ENCODE data around the gene DLST.

Gene DLST

DNA sequence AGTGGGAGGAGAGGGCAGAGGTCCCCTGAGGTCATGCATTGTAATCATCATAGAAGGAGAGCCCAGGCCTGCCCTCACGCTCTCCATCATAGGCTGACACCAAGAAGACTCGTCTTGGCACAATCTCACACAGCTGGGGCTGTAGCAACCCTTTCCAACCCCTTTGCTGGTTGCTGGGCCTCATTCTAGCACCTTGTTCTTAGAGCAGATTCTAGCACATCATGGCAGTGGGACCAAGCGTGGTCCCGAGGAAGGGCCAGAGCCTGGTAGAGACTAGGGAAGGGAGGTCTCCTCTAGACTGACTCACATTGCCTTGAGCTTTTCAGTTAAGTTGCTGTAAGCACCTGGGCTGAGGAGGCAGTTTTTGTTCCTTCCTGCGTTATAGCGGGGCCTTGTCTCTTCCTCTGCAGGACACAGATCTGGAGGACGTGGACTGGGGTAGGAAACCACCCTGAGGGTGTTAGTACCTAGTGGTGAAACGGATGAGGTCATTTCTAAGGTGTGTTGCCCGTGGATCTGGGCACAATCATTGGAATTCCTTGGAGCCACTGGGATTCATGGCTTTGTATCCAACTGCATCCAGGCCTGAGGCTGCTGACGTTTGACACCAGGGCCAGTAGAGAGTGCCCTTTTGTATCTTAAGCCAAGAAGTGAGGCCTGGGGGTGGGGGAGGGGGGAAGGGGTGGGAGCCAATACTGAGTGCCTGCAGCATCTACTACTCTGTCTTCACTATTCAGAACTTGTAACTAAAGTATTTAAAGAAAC is 21.4 kb downstream of the DLST start:
- DNase-seq (ENCODE audit: low read depth in 2 of 2) = no peak
- no peak for TF ChIP-seq CTCF (IDR thresholded peaks at IDR 0.05; ENCODE audit: low read depth, low read length)
- H3K4me3 ChIP-seq (replicated peaks in 1 of 2; ENCODE audit: low read depth in 2 of 2, low read length in 2 of 2) = no peak overlapping the region

- H3K4me3 ChIP-seq (replicated peaks in 1 of 2; ENCODE audit: low read depth in 2 of 2, low read length in 2 of 2) = no peak overlapping the region
- no peak for DNase-seq (ENCODE audit: low read depth in 2 of 2)
- TF ChIP-seq CTCF (IDR thresholded peaks at IDR 0.05; ENCODE audit: low read depth, low read length) = no peak
Measured at GRCh38 chr14:74904635-74905503, 23.2 kb downstream of the DLST start.

DNA sequence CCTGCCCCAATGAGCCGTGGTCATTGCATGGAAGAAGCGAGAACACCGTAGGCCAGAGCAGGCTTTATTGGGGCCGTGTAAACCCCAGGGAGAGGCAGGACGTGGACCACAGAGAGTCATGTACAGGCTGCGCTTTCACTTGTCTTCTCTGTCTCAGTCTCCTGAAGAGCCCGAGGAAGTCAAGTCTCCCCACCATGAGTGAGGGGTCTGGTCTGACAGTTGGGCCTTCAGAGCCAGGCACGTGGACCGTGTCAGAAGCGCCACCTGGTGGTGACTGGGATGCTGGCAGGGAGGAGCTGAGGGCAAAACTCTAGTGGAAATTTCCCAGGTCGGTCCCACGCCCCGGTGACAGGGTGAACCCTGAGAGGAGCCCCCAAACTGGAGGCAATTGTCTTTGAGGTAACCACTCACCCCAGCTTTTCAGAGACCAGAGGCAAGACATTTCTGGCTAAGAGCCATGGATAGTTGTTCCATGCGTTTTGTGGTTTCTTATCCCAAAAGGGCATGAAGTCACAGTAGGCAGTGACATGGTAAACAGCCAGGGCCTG is 24.0 kb downstream of the DLST start:
- TF ChIP-seq CTCF (IDR thresholded peaks at IDR 0.05; ENCODE audit: low read depth, low read length) = peak; percentile 96
- no peak overlapping the region for H3K4me3 ChIP-seq (replicated peaks in 1 of 2; ENCODE audit: low read depth in 2 of 2, low read length in 2 of 2)
- DNase-seq (ENCODE audit: low read depth in 2 of 2) = peak; percentile 56 to 61

DNA sequence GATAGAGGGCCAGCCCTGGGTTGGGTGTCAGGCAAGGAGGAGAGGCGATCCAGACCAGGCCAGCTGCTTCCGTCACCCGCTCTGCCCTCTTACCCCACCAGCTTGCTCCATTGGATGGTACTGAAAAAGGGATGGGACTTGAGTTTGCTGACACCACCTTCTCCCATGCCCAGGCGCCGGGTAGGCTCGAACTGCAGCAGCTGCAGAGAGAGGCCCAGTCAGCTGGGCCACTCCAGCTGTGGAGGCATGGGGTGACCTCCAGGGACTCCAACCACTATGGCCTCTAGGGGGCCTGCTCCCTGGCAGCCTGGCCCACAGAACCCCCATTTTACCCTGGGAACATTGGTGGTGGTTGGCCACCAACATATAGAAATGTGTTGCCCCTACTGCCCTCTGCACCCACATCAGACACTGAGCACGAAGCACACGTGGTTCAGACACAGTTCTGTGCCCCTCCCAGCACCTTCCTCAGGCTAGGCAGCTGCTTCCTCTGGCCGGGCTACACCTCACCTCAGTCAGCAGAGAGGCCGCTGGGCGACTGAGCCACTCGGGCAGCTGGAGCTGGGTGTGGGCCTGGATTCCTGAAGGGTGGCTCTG is 25.3 kb downstream of the DLST start:
- no peak overlapping the region for H3K4me3 ChIP-seq (replicated peaks in 1 of 2; ENCODE audit: low read depth in 2 of 2, low read length in 2 of 2)
- peak; percentile 25 for TF ChIP-seq CTCF (IDR thresholded peaks at IDR 0.05; ENCODE audit: low read depth, low read length)
- no peak for DNase-seq (ENCODE audit: low read depth in 2 of 2)

- H3K4me3 ChIP-seq (replicated peaks in 1 of 2; ENCODE audit: low read depth in 2 of 2, low read length in 2 of 2) = no peak overlapping the region
- DNase-seq (ENCODE audit: low read depth in 2 of 2) = peak in 1 of 2 donors; percentile 25
- TF ChIP-seq CTCF (IDR thresholded peaks at IDR 0.05; ENCODE audit: low read depth, low read length) = no peak
Measured at GRCh38 chr14:74907744-74908143, 26.0 kb downstream of the DLST start.

- TF ChIP-seq CTCF (IDR thresholded peaks at IDR 0.05; ENCODE audit: low read depth, low read length) = no peak
- H3K4me3 ChIP-seq (replicated peaks in 1 of 2; ENCODE audit: low read depth in 2 of 2, low read length in 2 of 2) = no peak overlapping the region
- no peak for DNase-seq (ENCODE audit: low read depth in 2 of 2)
Measured at GRCh38 chr14:74908861-74909341, 27.2 kb downstream of the DLST start.

Data from cardiac fibroblast (primary cell).